Suprapubic skin (tissue), 3 donors: ENCODE measurements around the gene CNTN1.

Experiments
- POLR2AphosphoS5 ChIP-seq, 3 donors: sonication (generic); formaldehyde crosslinking; IDR thresholded peaks; one replicate each; pipeline ENCODE4 v1.6.1; 2017; ENCODE audit warnings: antibody characterized with exemption in 3 of 3
- TF ChIP-seq, protein P1 (sequence below), 2 donors: fragments of 200-600 bp in 1 of 2; fragments of 450-650 bp in 1 of 2; sonication (generic) in 1 of 2; IDR thresholded peaks; one replicate each; pipeline ENCODE4 v1.5.1; 2016 to 2019; ENCODE audit warnings: antibody characterized with exemption in 2 of 2, mild to moderate bottlenecking in 1 of 2, moderate library complexity in 1 of 2

DNA sequence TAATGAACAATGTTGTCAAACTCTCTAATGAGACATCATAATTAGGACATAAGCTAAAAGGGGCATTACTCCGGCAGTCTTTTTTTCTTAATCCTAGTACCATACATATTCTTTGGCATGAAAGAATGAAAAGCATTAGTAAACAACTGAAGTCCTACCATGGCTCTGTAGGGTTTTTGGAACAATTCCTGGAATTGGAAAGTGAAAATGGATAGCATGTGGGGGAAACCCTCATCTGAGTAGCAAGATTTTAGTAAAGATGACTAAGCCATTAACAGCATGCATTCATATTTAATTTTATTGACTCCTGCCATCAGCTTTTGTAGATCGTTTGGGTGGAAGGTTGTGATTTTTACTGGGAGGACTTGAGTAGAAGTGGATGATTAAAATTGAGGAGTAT, 279.7 kb downstream of the CNTN1 start:
- TF ChIP-seq, protein P1, sequence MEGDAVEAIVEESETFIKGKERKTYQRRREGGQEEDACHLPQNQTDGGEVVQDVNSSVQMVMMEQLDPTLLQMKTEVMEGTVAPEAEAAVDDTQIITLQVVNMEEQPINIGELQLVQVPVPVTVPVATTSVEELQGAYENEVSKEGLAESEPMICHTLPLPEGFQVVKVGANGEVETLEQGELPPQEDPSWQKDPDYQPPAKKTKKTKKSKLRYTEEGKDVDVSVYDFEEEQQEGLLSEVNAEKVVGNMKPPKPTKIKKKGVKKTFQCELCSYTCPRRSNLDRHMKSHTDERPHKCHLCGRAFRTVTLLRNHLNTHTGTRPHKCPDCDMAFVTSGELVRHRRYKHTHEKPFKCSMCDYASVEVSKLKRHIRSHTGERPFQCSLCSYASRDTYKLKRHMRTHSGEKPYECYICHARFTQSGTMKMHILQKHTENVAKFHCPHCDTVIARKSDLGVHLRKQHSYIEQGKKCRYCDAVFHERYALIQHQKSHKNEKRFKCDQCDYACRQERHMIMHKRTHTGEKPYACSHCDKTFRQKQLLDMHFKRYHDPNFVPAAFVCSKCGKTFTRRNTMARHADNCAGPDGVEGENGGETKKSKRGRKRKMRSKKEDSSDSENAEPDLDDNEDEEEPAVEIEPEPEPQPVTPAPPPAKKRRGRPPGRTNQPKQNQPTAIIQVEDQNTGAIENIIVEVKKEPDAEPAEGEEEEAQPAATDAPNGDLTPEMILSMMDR (IDR thresholded peaks at IDR 0.05) = no peak
- TF ChIP-seq POLR2AphosphoS5 (IDR thresholded peaks at IDR 0.05) = no peak
